A673 (cell line): Measurements from ENCODE around the gene RPS6KA1. TPM values are rescaled to one million over a fixed set of nuclear protein-coding genes. Genes with fewer than 3 reads are reported as not detected.

Experiments used
- BruUV-seq: library from RNA; stranded (reverse); fragments of 400-500 nt; replicated peaks from 2 replicates; lab custom pipeline; 2021; lab: Mats Ljungman, UMichigan
- CTCF ChIA-PET: fragments of 300-600 bp; sonication (Branson Sonifier 250); formaldehyde crosslinking; loops from one replicate; lab custom pipeline; 2022; ENCODE audit warnings: antibody characterized with exemption; lab: Charles Lee
- POLR2A ChIA-PET: fragments of 300-600 bp; sonication (Branson Sonifier 250); formaldehyde crosslinking; loops from one replicate; lab custom pipeline; 2022; ENCODE audit warnings: antibody characterized with exemption; ENCODE audit not compliant: low non-redundant PET; lab: Charles Lee
- DNase-seq: peaks from one replicate; pipeline ENCODE4 v3.0.0-alpha.2; 2015; ENCODE audit warnings: low spot score
- H3K27ac ChIP-seq: fragments of 200-600 bp; sonication (generic); 2 replicates; pipeline ENCODE4 v1.5.1; 2016; ENCODE audit warnings: mixed run types, low read depth, mild to moderate bottlenecking, mixed read lengths, antibody characterized with exemption, low read length; ENCODE audit not compliant: poor library complexity, severe bottlenecking
- H3K27me3 ChIP-seq: fragments of 200-600 bp; sonication (generic); replicated peaks from 2 replicates; pipeline ENCODE4 v1.6.1; 2017; ENCODE audit warnings: mixed run types, low read depth, mild to moderate bottlenecking, mixed read lengths, antibody characterized with exemption, low read length; ENCODE audit not compliant: insufficient read depth, poor library complexity
- H3K36me3 ChIP-seq: fragments of 200-600 bp; sonication (generic); 2 replicates; pipeline ENCODE4 v1.6.1; 2016; ENCODE audit warnings: mixed run types, mild to moderate bottlenecking, mixed read lengths, antibody characterized with exemption, low read length; ENCODE audit not compliant: insufficient read depth, poor library complexity, severe bottlenecking
- H3K4me1 ChIP-seq: fragments of 200-600 bp; sonication (generic); 2 replicates; pipeline ENCODE4 v1.6.1; 2017; ENCODE audit warnings: mixed run types, mild to moderate bottlenecking, mixed read lengths, antibody characterized with exemption, low read length; ENCODE audit not compliant: insufficient read depth, poor library complexity, severe bottlenecking
- H3K4me3 ChIP-seq: fragments of 200-600 bp; sonication (generic); 2 replicates; pipeline ENCODE4 v1.5.1; 2016; ENCODE audit warnings: low read depth, mixed run types, mild to moderate bottlenecking, mixed read lengths, low read length; ENCODE audit not compliant: poor library complexity, severe bottlenecking
- H3K9me3 ChIP-seq: fragments of 200-600 bp; sonication (generic); 2 replicates; pipeline ENCODE4 v1.6.1; 2016; ENCODE audit warnings: mixed run types, low read depth, mild to moderate bottlenecking, mixed read lengths, antibody characterized with exemption, low read length; ENCODE audit not compliant: poor library complexity, severe bottlenecking
- CTCF ChIP-seq: fragments of 300-800, 200-600 bp; sonication (generic); conservative IDR thresholded peaks from 2 replicates; pipeline ENCODE4 v1.5.1; 2017; ENCODE audit warnings: low read depth, mild to moderate bottlenecking, antibody characterized with exemption, low read length, moderate library complexity, mixed read lengths
- EZH2 ChIP-seq: fragments of 200-600 bp; sonication (generic); IDR thresholded peaks from 2 replicates; pipeline ENCODE4 v1.6.1; 2017; ENCODE audit warnings: borderline replicate concordance, low read depth, mild to moderate bottlenecking, mixed read lengths, antibody characterized with exemption, low read length; ENCODE audit not compliant: poor library complexity, severe bottlenecking
- intact Hi-C: fragments of 100-400 bp; cut with micrococcal nuclease; formaldehyde crosslinking; loops from one replicate; pipeline ENCODE4 v1.10.0; 2022; ENCODE audit not compliant: unreplicated experiment
- total RNA-seq: library from RNA; stranded (reverse); gene quantifications from 2 replicates; pipeline ENCODE4 v1.2.3, GENCODE V29; 2021

Gene RPS6KA1
- total RNA-seq, 1 experiment from 2014 or later = 6.3 TPM

GRCh38 chr1:26524181-26524580, 5.4 kb upstream of the RPS6KA1 start:
- no peaks in the 10 kb centered on the region for H3K9me3 ChIP-seq
- TF ChIP-seq CTCF = no peak
- TF ChIP-seq EZH2 = no peak
- H3K27me3 ChIP-seq = peaks cover 3% of the 10 kb centered on the region
- intact Hi-C loops = no loop called here
- no TSS peak for BruUV-seq
- no peaks in the 10 kb centered on the region for H3K4me1 ChIP-seq
- DNase-seq = no peak
- H3K36me3 ChIP-seq = no peaks in the 10 kb centered on the region
- ChIA-PET POLR2A (no interaction called here), CTCF (no interaction called here)
- H3K27ac ChIP-seq = no peak overlapping the region
- no peak overlapping the region for H3K4me3 ChIP-seq

- H3K36me3 ChIP-seq = no peaks in the 10 kb centered on the region
- peaks cover 3% of the 10 kb centered on the region for H3K27me3 ChIP-seq
- no peaks in the 10 kb centered on the region for H3K9me3 ChIP-seq
- no peak for DNase-seq
- POLR2A ChIA-PET = no interaction called here
- TF ChIP-seq EZH2 (no peak), CTCF (no peak)
- peaks cover 13% of the 10 kb centered on the region for H3K4me1 ChIP-seq
- CTCF ChIA-PET = no interaction called here
- no peak overlapping the region for H3K27ac ChIP-seq
- intact Hi-C loops = no loop called here
- H3K4me3 ChIP-seq = no peak overlapping the region
- no TSS peak for BruUV-seq
Measured at GRCh38 chr1:26526287-26526686, 3.3 kb upstream of the RPS6KA1 start.

GRCh38 chr1:26529405-26529654, 231 bp upstream of the RPS6KA1 start:
- POLR2A ChIA-PET = no interaction called here
- Histone ChIP-seq H3K4me1 (peaks cover 18% of the 10 kb centered on the region), H3K36me3 (no peaks in the 10 kb centered on the region), H3K9me3 (no peaks in the 10 kb centered on the region), H3K4me3 (peak overlapping the region; percentile 66), H3K27me3 (peaks cover 3% of the 10 kb centered on the region), H3K27ac (peak overlapping the region; percentile 31)
- intact Hi-C loops = no loop called here
- TF ChIP-seq CTCF (no peak), EZH2 (no peak)
- no peak for DNase-seq
- no TSS peak for BruUV-seq
- CTCF ChIA-PET = interaction anchor here (1.3 kb wide), 1 partner anchor 9 kb away, joined by 3 read pairs; no protein-coding TSS in a partner anchor
